C4-2B (cell line): Measurements from ENCODE around the gene REXO2.

Experiments
- H3K27ac ChIP-seq: fragments of 450-650 bp; 2 replicates; pipeline ENCODE4 v1.5.1; 2017
- CTCF ChIP-seq: fragments of 450-650 bp; conservative IDR thresholded peaks from 2 replicates; pipeline ENCODE4 v1.5.1; 2017; ENCODE audit warnings: mild to moderate bottlenecking
- ZFX ChIP-seq: fragments of 450-650 bp; IDR thresholded peaks from 2 replicates; pipeline ENCODE4 v1.6.1; 2017

The REXO2 gene

GRCh38 chr11:114439229-114440120 lies at the start of gene REXO2:
Gene REXO2, plus strand, starts transcription at chr11:114439467. Its CDS starts 62 bp downstream, at chr11:114439529.
- TF ChIP-seq CTCF (peak; percentile 17; the same call in 1 of the 2 replicates), ZFX (no peak)
- peak within 1 kb of the TSS; percentile 94 for H3K27ac ChIP-seq

GRCh38 chr11:114392735-114393667 lies 46.3 kb upstream of the REXO2 start:
- no peak overlapping the region for H3K27ac ChIP-seq
- TF ChIP-seq ZFX (no peak), CTCF (no peak)

GRCh38 chr11:114395736-114396135 lies 43.5 kb upstream of the REXO2 start:
- TF ChIP-seq CTCF (peak; percentile 69), ZFX (no peak)

GRCh38 chr11:114396916-114397315 lies 42.4 kb upstream of the REXO2 start:
- TF ChIP-seq CTCF (no peak), ZFX (no peak)
- no peak overlapping the region for H3K27ac ChIP-seq

More at GRCh38 chr11:114395736-114396135, 43.5 kb upstream of the REXO2 start:
- H3K27ac ChIP-seq: no peak overlapping the region

GRCh38 chr11:114397349-114397982 lies 41.8 kb upstream of the REXO2 start:
- TF ChIP-seq ZFX (no peak), CTCF (no peak)
- no peak overlapping the region for H3K27ac ChIP-seq

- no peak for TF ChIP-seq CTCF
- no peak for TF ChIP-seq ZFX
Measured at GRCh38 chr11:114398303-114398920, 40.9 kb upstream of the REXO2 start.

More at GRCh38 chr11:114398303-114398920, 40.9 kb upstream of the REXO2 start:
- H3K27ac ChIP-seq: no peak overlapping the region
